Neural crest cell (in vitro differentiated cells): ENCODE data around the gene SYPL2. TPM values are rescaled to one million over a fixed set of nuclear protein-coding genes. Genes with fewer than 3 reads are reported as not detected.

Source experiments
- DNase-seq: peaks from one replicate; pipeline ENCODE4 v3.0.0; 2021; ENCODE audit warnings: low read depth, mixed read lengths, low spot score
- H3K27ac Mint-ChIP-seq: one replicate; pipeline ENCODE4 v1.8.0; 2021; ENCODE audit warnings: mild to moderate bottlenecking, mixed read lengths; ENCODE audit not compliant: unreplicated experiment
- H3K27me3 Mint-ChIP-seq: 2 replicates; pipeline ENCODE4 v1.8.0; 2021; ENCODE audit warnings: low read depth, mild to moderate bottlenecking, mixed read lengths
- H3K36me3 Mint-ChIP-seq: 2 replicates; pipeline ENCODE4 v1.8.0; 2021; ENCODE audit warnings: low read depth, mild to moderate bottlenecking, mixed read lengths
- H3K4me1 Mint-ChIP-seq: 2 replicates; pipeline ENCODE4 v1.8.0; 2021; ENCODE audit warnings: mixed read lengths
- H3K4me3 Mint-ChIP-seq: one replicate; pipeline ENCODE4 v1.8.0; 2021; ENCODE audit warnings: mild to moderate bottlenecking, mixed read lengths
- H3K9me3 Mint-ChIP-seq: 2 replicates; pipeline ENCODE4 v1.8.0; 2021; ENCODE audit warnings: mixed read lengths
- CTCF ChIP-seq: fragments of 200-600 bp; sonication (generic); conservative IDR thresholded peaks from 2 replicates; pipeline ENCODE4 v1.5.0; 2021; ENCODE audit warnings: antibody characterized with exemption, mild to moderate bottlenecking
- total RNA-seq: library from RNA; stranded (reverse); gene quantifications from 2 replicates; pipeline ENCODE4 v1.2.1, GENCODE V29; 2021

Gene SYPL2
- total RNA-seq, 1 donor from 2014 or later, result 0.47 TPM

- Mint-ChIP-seq H3K4me1 (peaks cover 24% of the 10 kb centered on the region), H3K36me3 (peaks cover 4% of the 10 kb centered on the region), H3K9me3 (no peaks in the 10 kb centered on the region), H3K27ac (peak overlapping the region; percentile 96), H3K27me3 (peaks cover 34% of the 10 kb centered on the region), H3K4me3 (peak overlapping the region; percentile 97)
- TF ChIP-seq CTCF, result no peak
- DNase-seq, result no peak
Observed at GRCh38 chr1:109484519-109484975, 18.2 kb downstream of the SYPL2 start.

- H3K4me3 Mint-ChIP-seq, result peak overlapping the region; percentile 97
- H3K9me3 Mint-ChIP-seq, result no peaks in the 10 kb centered on the region
- no peak for TF ChIP-seq CTCF
- no peak overlapping the region for H3K27ac Mint-ChIP-seq
- H3K27me3 Mint-ChIP-seq, result peaks cover 29% of the 10 kb centered on the region
- H3K4me1 Mint-ChIP-seq, result peaks cover 24% of the 10 kb centered on the region
- peaks cover 4% of the 10 kb centered on the region for H3K36me3 Mint-ChIP-seq
- no peak for DNase-seq
Observed at GRCh38 chr1:109485001-109485400, 18.7 kb downstream of the SYPL2 start.

- Mint-ChIP-seq H3K9me3 (no peaks in the 10 kb centered on the region), H3K27me3 (peaks cover 9% of the 10 kb centered on the region), H3K36me3 (peaks cover 4% of the 10 kb centered on the region), H3K27ac (no peak overlapping the region), H3K4me1 (peaks cover 24% of the 10 kb centered on the region), H3K4me3 (peak overlapping the region; percentile 41)
- no peak for TF ChIP-seq CTCF
- DNase-seq, result no peak
Observed at GRCh38 chr1:109487261-109487660, 20.9 kb downstream of the SYPL2 start.

- Mint-ChIP-seq H3K4me1 (peaks cover 19% of the 10 kb centered on the region), H3K4me3 (peak overlapping the region; percentile 41), H3K36me3 (peaks cover 4% of the 10 kb centered on the region), H3K27ac (no peak overlapping the region), H3K27me3 (peaks cover 4% of the 10 kb centered on the region), H3K9me3 (no peaks in the 10 kb centered on the region)
- TF ChIP-seq CTCF, result no peak
- DNase-seq, result no peak
Observed at GRCh38 chr1:109488201-109488600, 21.9 kb downstream of the SYPL2 start.

GRCh38 chr1:109488696-109489095, 22.4 kb downstream of the SYPL2 start:
- H3K4me3 Mint-ChIP-seq, result no peak overlapping the region
- H3K27ac Mint-ChIP-seq, result no peak overlapping the region
- DNase-seq, result no peak
- H3K4me1 Mint-ChIP-seq, result peaks cover 14% of the 10 kb centered on the region
- H3K27me3 Mint-ChIP-seq, result no peaks in the 10 kb centered on the region
- TF ChIP-seq CTCF, result no peak
- H3K9me3 Mint-ChIP-seq, result no peaks in the 10 kb centered on the region
- H3K36me3 Mint-ChIP-seq, result peaks cover 4% of the 10 kb centered on the region
